ENCODE data around the gene CCL25. TPM values are rescaled to one million over a fixed set of nuclear protein-coding genes. Genes with fewer than 3 reads are reported as not detected.
"Not testable (repeated sequence)": the region's sequence is repeated elsewhere in the genome, so short reads cannot be mapped to it uniquely, and the experiment has no call there.

Gene CCL25
- total RNA-seq, 1 donor from 2014 or later: not detected

GRCh38 chr19:8096071-8096470 lies 43.5 kb downstream of the CCL25 start:
- FAIRE-seq: no peak
- DNase-seq (ENCODE audit: low read depth): no peak
- Histone ChIP-seq H3K4me3 (ENCODE audit: low read depth, low read length) (no peak overlapping the region), H3K27me3 (ENCODE audit: control insufficient read depth, insufficient read depth, low read length) (no peaks in the 10 kb centered on the region), H3K36me3 (ENCODE audit: control insufficient read depth, insufficient read depth, low read length) (no peaks in the 10 kb centered on the region)
- TF ChIP-seq CTCF (IDR thresholded peaks at IDR 0.05; ENCODE audit: insufficient read depth, low read length, severe bottlenecking): no peak

DNA sequence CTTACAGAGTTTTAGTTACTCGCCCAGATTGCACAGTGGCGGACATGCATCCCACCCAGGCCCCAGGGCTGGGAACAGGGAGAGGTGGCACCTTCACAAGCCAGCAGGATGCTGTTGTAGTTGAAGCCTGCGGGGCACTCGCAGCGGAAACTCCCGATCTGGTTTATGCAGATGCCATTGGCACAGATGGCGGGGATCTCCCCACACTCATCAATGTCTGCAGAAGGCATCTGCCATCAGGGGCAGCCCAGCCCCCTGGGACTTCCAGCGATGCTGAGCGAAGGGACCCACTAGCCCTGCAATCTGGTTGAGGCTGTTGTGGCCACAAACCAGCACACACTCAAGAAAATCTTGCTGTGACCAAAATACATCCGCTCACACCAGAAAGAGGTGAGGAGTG lies 44.6 kb downstream of the CCL25 start:
- no peak for FAIRE-seq
- DNase-seq (ENCODE audit: low read depth): no peak
- no peak for TF ChIP-seq CTCF (IDR thresholded peaks at IDR 0.05; ENCODE audit: insufficient read depth, low read length, severe bottlenecking)
- H3K4me3 ChIP-seq (ENCODE audit: low read depth, low read length): no peak overlapping the region
- H3K27me3 ChIP-seq (ENCODE audit: control insufficient read depth, insufficient read depth, low read length): no peaks in the 10 kb centered on the region
- no peaks in the 10 kb centered on the region for H3K36me3 ChIP-seq (ENCODE audit: control insufficient read depth, insufficient read depth, low read length)

DNA sequence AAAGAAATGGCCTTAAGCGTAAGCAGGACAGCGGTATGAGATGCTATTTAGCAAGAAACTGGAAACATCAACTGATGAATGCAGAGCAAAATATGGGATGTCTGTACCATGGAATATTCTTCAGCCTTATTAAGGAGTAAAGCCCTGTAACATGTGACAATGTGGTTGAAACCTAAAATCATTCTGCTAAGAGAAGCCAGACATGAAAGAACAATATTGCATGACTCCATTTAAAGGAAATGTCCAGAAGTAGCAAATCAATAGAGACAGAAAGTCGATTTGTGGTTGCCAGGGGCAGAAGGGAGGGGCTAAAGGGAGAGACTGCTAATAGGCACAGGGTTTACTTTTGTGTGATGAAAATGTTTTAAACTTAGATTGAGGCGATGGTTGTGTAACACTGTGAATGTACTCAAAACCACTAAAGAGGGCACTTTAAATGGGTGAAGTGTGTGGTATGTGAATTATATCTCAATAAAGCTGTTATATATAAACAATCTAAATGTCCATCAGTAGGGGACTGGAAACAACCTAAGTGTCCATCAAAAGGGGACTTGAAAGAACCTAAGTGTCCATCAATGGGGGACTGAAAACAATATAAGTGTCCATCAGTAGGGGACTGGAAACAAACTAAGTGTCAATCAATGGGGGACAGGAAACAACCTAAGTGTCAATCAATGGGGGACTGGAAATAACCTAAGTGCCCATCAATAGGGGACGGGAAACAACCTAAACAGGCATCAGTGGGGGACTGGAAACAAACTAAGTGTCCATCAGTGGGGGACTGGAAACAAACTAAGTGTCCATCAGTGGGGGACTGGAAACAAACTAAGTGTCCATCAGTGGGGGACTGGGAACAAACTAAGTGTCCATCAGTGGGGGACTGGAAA lies 45.4 kb downstream of the CCL25 start:
- DNase-seq (ENCODE audit: low read depth): no peak
- no peaks in the 10 kb centered on the region for H3K36me3 ChIP-seq (ENCODE audit: control insufficient read depth, insufficient read depth, low read length)
- no peak for TF ChIP-seq CTCF (IDR thresholded peaks at IDR 0.05; ENCODE audit: insufficient read depth, low read length, severe bottlenecking)

GRCh38 chr19:8101311-8101710 lies 48.8 kb downstream of the CCL25 start:
- TF ChIP-seq CTCF (IDR thresholded peaks at IDR 0.05; ENCODE audit: insufficient read depth, low read length, severe bottlenecking): no peak
- no peak for FAIRE-seq
- DNase-seq (ENCODE audit: low read depth): no peak
- Histone ChIP-seq H3K27me3 (ENCODE audit: control insufficient read depth, insufficient read depth, low read length) (no peaks in the 10 kb centered on the region), H3K36me3 (ENCODE audit: control insufficient read depth, insufficient read depth, low read length) (no peaks in the 10 kb centered on the region), H3K4me3 (ENCODE audit: low read depth, low read length) (no peak overlapping the region)

More for the DNA sequence above, 45.4 kb downstream of the CCL25 start:
- no peak for FAIRE-seq
- Histone ChIP-seq H3K27me3 (ENCODE audit: control insufficient read depth, insufficient read depth, low read length) (no peaks in the 10 kb centered on the region), H3K4me3 (ENCODE audit: low read depth, low read length) (no peak overlapping the region)

DNA sequence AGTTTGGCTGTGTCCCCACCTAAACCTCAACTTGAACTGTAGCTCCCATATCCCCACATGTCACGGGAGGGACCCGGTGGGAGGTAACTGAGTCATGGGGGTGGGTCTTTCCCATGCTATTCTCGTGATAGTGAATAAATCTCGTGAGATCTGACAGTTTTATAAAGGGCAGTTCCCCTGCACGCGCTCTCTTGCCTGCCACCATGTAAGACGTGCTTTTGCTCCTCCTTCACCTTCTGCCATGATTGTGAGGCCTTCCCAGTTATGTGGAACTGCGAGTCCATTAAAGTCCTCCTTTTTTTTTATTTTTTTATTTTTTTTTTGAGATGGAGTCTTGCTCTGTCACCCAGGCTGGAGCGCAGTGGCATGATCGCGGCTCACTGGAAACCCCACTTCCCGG lies 49.4 kb downstream of the CCL25 start:
- not testable (repeated sequence) for H3K4me3 ChIP-seq (ENCODE audit: low read depth, low read length); H3K36me3 ChIP-seq (ENCODE audit: control insufficient read depth, insufficient read depth, low read length); FAIRE-seq; H3K27me3 ChIP-seq (ENCODE audit: control insufficient read depth, insufficient read depth, low read length); DNase-seq (ENCODE audit: low read depth)

DNA sequence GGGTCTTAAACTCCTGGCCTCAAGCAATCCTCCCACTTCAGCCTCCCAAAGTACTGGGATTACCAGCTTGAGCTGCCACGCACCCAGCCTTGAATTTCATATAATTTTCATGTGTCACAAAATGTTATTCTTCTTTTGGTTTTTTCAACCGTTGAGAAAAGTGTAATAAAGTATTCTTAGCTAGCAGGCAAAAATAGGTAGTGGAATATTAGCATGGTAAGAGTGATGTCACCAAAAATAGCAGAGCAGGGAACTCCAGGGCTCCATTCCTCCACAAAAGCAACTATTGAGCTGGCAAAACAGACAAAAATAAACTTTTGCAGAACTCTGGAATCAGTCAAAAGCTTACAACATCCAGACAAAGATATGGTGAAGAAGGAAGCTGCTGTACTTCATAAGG lies 52.9 kb downstream of the CCL25 start:
- Histone ChIP-seq H3K36me3 (ENCODE audit: control insufficient read depth, insufficient read depth, low read length) (no peaks in the 10 kb centered on the region), H3K4me3 (ENCODE audit: low read depth, low read length) (no peak overlapping the region), H3K27me3 (ENCODE audit: control insufficient read depth, insufficient read depth, low read length) (no peaks in the 10 kb centered on the region)
- FAIRE-seq: no peak
- TF ChIP-seq CTCF (IDR thresholded peaks at IDR 0.05; ENCODE audit: insufficient read depth, low read length, severe bottlenecking): no peak
- DNase-seq (ENCODE audit: low read depth): no peak

All from bronchial epithelial cell (primary cell).